Uterus (tissue), 4 donors: Measurements from ENCODE around the gene CTRL. TPM values are rescaled to one million over a fixed set of nuclear protein-coding genes. Genes with fewer than 3 reads are reported as not detected.

Experiments
- DNase-seq, 2 donors: peaks; one replicate each; pipeline ENCODE4 v3.0.0-alpha.2; 2019 to 2020
- H3K27ac ChIP-seq, 2 donors: fragments of 200-600 bp; sonication (generic); 1 replicate in 1 of 2; 2 replicates in 1 of 2; pipeline ENCODE4 v1.5.1; 2016 to 2018
- H3K27me3 ChIP-seq, 2 donors: fragments of 200-600 bp; sonication (generic); one replicate each; pipeline ENCODE4 v1.5.1; 2018 to 2019; ENCODE audit warnings: control low read depth in 1 of 2
- H3K36me3 ChIP-seq, 2 donors: fragments of 200-600 bp; sonication (generic); one replicate each; pipeline ENCODE4 v1.5.1; 2019; ENCODE audit warnings: control low read depth in 1 of 2
- H3K4me1 ChIP-seq, 2 donors: fragments of 200-600 bp; sonication (generic); one replicate each; pipeline ENCODE4 v1.5.1; 2018 to 2019; ENCODE audit warnings: control low read depth in 1 of 2
- H3K4me3 ChIP-seq, 2 donors: fragments of 200-600 bp; sonication (generic); 1 replicate in 1 of 2; 2 replicates in 1 of 2; pipeline ENCODE4 v1.5.1; 2018 to 2019; ENCODE audit warnings: mild to moderate bottlenecking in 1 of 2
- H3K9me3 ChIP-seq, 2 donors: fragments of 200-600 bp; sonication (generic); one replicate each; pipeline ENCODE4 v1.5.1; 2019; ENCODE audit warnings: control low read depth in 1 of 2
- CTCF ChIP-seq, 4 experiments: fragments of 200-600 bp in 2 of 4; fragments of 450-650 bp in 2 of 4; sonication (generic) in 2 of 4; IDR thresholded peaks; one replicate each; pipeline ENCODE4 v1.5.1; 2016 to 2019; ENCODE audit warnings: antibody characterized with exemption in 4 of 4, mild to moderate bottlenecking in 2 of 4, moderate library complexity in 1 of 4
- POLR2A ChIP-seq, 2 donors: fragments of 450-650 bp; IDR thresholded peaks; one replicate each; pipeline ENCODE4 v1.6.1; 2016; ENCODE audit warnings: antibody characterized with exemption in 2 of 2, mild to moderate bottlenecking in 1 of 2, moderate library complexity in 1 of 2
- intact Hi-C: fragments of 100-400 bp; cut with DNase I; formaldehyde crosslinking; loops from one replicate; pipeline ENCODE4 v1.15.1; 2023; ENCODE audit warnings: low total_unique reads
- total RNA-seq, 4 donors: library from RNA; depleted of rRNA in 3 of 4; stranded (reverse); fragments of >200 nt in 3 of 4; gene quantifications; one replicate each; pipeline versions ENCODE4 v1.1.0 to v1.2.4, GENCODE V29; 2014 to 2023
- donor health status: DM: yes; HTN: yes; CAD: no.

Gene CTRL
- total RNA-seq, 4 donors from 2014 or later = 1.0 TPM; not detected in 3

DNA sequence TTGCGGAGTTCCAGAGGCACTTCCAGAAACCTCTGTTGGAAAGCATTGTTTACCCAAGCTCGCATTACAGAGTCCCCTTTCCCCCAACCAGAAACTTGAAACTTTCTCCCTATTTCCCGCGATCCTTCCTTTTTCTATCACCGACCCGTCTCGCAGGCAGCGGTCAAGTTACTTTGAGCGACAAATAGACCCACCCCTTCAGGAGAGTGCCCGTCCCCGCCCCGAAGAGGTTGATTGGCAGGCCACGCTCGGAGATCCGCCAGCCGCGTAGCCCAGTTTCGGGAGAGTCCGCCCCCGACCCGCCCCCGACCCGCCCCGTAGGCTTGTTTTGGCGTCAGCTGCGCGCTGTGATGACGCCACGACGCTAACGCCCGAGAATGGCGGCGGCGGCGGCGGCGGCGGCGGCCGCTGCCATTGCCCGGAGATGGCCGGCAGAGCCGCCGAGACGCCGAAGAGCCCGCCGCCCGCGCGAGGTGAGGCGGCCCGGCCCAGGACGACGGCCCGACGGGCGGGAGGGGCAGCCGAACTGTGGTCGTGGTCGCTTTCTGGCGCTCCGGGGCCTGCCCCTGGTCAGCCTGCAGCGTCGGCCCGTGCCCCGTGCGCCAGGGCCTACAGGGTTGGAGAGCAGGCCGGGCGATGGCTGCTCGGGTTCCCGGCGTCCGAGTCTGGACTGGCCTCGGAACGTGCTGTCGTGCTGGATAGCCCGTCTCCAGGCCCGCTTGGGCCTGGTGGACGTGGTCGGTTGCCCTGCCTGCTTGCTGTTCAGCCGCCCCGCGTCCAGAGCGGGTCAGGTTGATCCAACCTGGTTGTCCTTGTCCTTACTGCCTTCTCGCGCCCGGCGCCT is 38.5 kb downstream of the CTRL start, which contains the start of gene PSKH1:
Gene PSKH1, plus strand, starts transcription at position 356 of the 844 bp plus-strand sequence. CDS start 15,496 bp downstream, outside the sequence.
- peak; percentile 96 to 97 for DNase-seq
- Histone ChIP-seq H3K36me3 (no peaks in the 10 kb centered on the region), H3K27me3 (no peaks in the 10 kb centered on the region), H3K4me3 (peak within 1 kb of the TSS; percentile 93 to 94), H3K4me1 (peaks cover 0 to 11% of the 10 kb centered on the region in 2 donors), H3K9me3 (no peaks in the 10 kb centered on the region), H3K27ac (peak within 1 kb of the TSS; percentile 88 to 94)
- TF ChIP-seq POLR2A (IDR thresholded peaks at IDR 0.05) = peak; percentile 74 to 93
- peak in 2 of 4 experiments; percentile 2 to 19 for TF ChIP-seq CTCF (IDR thresholded peaks at IDR 0.05)
- intact Hi-C loops = no loop called here

GRCh38 chr16:67892375-67892774 is 39.3 kb downstream of the CTRL start:
- intact Hi-C loops = no loop called here

DNA sequence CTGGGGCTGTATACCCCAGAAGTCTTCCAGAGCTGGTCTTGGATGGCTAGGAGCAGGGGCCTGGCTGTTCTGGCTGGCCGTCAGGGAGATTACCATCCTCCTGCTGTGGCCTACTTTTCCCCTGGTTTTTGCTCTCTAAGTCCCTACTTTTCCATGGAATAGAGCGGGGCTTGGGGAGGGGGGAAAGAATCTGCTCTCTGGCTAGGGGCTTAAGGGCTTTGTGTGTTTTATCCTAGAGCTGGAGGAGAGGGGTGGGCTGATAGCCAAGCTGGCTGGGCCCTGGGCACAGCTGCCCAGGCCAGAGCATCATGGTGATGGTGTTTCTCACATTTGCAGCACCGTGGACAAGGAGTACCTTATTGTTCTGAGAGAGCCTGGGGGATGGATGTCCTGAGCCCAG is 43.3 kb downstream of the CTRL start:
- TF ChIP-seq POLR2A (IDR thresholded peaks at IDR 0.05) (no peak), CTCF (IDR thresholded peaks at IDR 0.05) (no peak)
- Histone ChIP-seq H3K36me3 (no peaks in the 10 kb centered on the region), H3K4me3 (no peak overlapping the region), H3K27me3 (no peaks in the 10 kb centered on the region), H3K9me3 (no peaks in the 10 kb centered on the region), H3K27ac (no peak overlapping the region), H3K4me1 (peaks cover 0 to 5% of the 10 kb centered on the region in 2 donors)
- DNase-seq = no peak
- intact Hi-C loops = no loop called here

More at GRCh38 chr16:67892375-67892774, 39.3 kb downstream of the CTRL start:
- TF ChIP-seq CTCF (IDR thresholded peaks at IDR 0.05) (no peak), POLR2A (IDR thresholded peaks at IDR 0.05) (no peak)
- Histone ChIP-seq H3K4me1 (peaks cover 0 to 11% of the 10 kb centered on the region in 2 donors), H3K36me3 (no peaks in the 10 kb centered on the region), H3K4me3 (peak overlapping the region; percentile 93 to 94), H3K27ac (peak overlapping the region; percentile 77 to 88), H3K9me3 (no peaks in the 10 kb centered on the region), H3K27me3 (no peaks in the 10 kb centered on the region)
- DNase-seq = no peak

DNA sequence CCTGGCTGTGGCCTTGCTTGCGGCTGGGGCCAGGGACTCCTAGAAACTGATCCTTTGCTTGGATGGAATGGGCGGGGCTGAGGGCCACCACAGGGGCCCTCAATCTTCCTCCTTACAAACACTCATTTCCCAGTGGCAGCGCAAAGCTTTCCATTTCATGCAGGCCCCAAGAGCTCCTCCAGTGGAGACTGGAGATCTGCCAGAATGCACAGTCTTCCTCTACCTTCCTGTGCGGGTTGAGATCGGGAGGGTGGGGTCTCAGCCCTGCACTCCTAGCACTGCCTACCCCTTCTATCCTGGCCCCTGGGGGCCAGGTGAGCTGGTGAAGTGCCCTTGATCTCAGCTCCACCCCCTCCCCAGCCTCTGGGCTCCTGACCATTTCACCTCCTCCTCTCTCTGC is 45.3 kb downstream of the CTRL start:
- intact Hi-C loops = no loop called here
- H3K27me3 ChIP-seq = no peaks in the 10 kb centered on the region
- H3K36me3 ChIP-seq = no peaks in the 10 kb centered on the region
- no peak overlapping the region for H3K27ac ChIP-seq
- TF ChIP-seq CTCF (IDR thresholded peaks at IDR 0.05) (no peak), POLR2A (IDR thresholded peaks at IDR 0.05) (no peak)
- no peak for DNase-seq
- H3K9me3 ChIP-seq = no peaks in the 10 kb centered on the region
- peaks cover 0 to 5% of the 10 kb centered on the region in 2 donors for H3K4me1 ChIP-seq
- no peak overlapping the region for H3K4me3 ChIP-seq

DNA sequence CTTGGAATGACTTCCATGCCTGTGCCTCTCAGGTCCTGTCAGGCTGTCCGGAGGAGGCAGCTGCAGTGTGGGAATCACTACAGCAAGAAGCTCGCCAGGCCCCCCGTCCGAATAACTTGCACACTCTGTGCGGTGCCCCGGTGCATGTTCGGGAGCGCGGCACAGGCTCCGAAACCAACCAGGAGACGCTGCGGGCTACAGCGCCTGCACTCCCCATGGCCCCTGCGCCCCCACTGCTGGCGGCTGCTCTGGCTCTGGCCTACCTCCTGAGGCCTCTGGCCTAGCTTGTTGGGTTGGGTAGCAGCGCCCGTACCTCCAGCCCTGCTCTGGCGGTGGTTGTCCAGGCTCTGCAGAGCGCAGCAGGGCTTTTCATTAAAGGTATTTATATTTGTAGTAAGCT is 45.7 kb downstream of the CTRL start:
- peaks cover 0 to 5% of the 10 kb centered on the region in 2 donors for H3K4me1 ChIP-seq
- intact Hi-C loops = no loop called here
- TF ChIP-seq POLR2A (IDR thresholded peaks at IDR 0.05) = no peak
- TF ChIP-seq CTCF (IDR thresholded peaks at IDR 0.05) = no peak

More for the DNA sequence above, 45.7 kb downstream of the CTRL start:
- Histone ChIP-seq H3K4me3 (no peak overlapping the region), H3K27ac (no peak overlapping the region), H3K27me3 (no peaks in the 10 kb centered on the region), H3K36me3 (no peaks in the 10 kb centered on the region), H3K9me3 (no peaks in the 10 kb centered on the region)
- DNase-seq = no peak
